Epithelial cell of prostate (primary cell): Measurements from ENCODE around the gene C1orf53.
"Not testable (repeated sequence)": the region's sequence is repeated elsewhere in the genome, so short reads cannot be mapped to it uniquely, and the experiment has no call there.

Source experiments
- DNase-seq: peaks from one replicate; pipeline ENCODE4 v3.0.0-alpha.2; 2011; ENCODE audit warnings: low read depth, low spot score
- H3K27ac ChIP-seq: fragments of 450-650 bp; 2 replicates; pipeline ENCODE4 v1.5.1; 2017; ENCODE audit warnings: mild to moderate bottlenecking

Gene C1orf53

DNA sequence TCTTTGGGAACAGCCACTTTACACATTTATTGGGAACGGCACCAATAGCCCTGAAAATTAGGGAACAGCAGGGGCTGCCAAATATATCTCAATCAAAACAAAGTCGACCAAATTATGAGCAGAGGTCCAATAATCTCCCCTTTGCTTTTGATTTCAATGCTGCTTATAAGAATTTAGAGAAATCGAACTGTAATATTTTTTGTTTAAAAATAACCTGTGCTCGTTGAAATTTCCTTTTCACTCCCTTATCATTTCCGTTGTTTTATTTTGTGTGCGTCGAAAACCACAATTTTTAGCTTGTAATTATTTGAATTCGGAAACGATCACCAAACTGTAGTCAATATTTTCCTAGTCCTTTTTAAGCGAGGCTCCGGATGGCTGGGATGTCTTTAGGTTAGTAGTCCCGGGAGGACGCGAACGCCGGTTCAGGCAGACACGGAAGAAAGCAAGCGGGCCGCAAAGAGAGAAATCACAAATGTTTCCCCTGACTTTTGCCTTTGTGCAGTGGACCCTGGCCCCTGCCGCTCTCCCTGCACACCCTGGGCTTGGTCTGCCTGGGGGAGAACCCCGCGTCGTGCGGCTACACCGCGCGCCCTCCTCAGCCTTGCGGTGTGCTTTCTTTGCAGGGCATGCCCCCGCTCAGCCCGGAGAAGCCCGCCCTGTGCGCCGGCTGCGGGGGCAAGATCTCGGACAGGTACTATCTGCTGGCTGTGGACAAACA, 17.1 kb downstream of the C1orf53 start:
- DNase-seq = no peak
- no peak overlapping the region for H3K27ac ChIP-seq

DNA sequence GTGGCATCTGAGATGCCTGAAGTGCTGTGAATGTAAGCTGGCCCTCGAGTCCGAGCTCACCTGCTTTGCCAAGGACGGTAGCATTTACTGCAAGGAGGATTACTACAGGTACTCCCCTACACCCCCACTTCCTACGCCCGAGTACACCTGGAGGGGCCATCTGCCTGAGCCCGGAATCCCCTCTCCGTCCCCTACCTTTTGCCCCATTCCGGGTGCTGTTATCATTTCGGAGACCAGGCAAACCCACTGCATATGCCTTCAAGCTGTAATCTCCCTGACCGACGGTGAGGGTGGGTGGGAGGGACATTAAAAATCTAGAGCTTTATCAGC, 17.6 kb downstream of the C1orf53 start:
- no peak for DNase-seq
- H3K27ac ChIP-seq = no peak overlapping the region

DNA sequence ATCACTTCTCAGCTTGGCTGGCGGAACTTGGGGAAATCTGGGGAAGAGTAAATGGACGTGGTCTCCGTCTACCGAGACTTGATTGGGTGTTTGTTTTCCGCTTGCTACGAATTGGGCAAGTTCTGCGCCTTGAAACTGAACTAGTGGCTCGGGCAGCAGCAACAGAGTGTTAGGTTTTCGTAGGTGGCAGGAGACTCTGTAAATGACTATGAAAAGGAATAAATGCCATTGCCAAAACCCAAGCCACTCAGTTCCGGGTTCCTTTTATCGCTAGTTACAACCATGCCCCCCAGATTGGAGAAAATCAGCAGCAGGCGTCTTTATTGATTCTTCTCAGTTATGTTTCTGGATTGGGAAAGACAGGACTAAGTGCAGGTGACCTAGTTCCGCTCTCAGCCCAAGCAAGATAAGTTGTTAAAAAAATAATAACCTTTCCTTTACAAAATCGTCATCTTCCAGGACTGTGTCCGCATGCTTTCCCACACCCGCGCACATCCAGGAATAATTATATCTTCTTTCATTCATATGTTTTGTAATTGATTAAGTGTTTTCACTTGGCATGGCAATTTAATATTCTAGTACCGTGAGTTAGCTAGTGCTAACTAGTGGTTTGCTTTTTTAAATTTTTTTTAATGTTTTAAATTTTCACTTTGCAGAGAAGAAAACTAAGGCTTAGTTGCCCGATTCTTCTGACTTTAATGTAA, 18.1 kb downstream of the C1orf53 start:
- DNase-seq = no peak
- no peak overlapping the region for H3K27ac ChIP-seq

DNA sequence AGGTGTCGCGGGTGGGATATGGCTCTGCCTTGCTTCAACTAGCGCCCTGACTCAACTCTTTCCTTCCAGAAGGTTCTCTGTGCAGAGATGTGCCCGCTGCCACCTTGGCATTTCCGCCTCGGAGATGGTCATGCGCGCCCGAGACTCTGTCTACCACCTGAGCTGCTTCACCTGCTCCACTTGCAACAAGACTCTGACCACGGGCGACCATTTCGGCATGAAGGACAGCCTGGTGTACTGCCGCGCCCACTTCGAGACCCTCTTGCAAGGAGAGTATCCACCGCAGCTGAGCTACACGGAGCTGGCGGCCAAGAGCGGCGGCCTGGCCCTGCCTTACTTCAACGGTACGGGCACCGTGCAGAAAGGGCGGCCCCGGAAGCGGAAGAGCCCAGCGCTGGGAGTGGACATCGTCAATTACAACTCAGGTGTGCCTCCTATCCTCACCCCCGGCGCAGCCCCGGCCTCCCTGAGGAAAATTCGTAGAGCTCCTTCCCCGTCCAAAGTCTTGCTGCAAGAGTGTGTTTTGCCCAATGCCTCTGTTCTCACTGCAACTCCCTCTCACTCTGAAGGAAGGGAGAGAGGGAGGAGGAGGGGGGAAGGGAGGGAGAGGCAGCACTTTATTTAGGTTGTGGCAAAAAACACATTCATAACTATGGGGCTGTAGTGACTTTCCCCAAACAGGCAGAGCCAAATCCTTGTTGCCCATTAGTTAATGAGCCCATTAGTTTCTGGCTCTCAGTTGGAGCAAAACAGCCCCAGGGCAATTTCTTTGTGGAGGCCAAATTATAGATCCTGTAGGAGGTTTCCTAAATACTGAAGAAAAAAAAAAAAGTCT, 19.0 kb downstream of the C1orf53 start:
- H3K27ac ChIP-seq = no peak overlapping the region
- DNase-seq = no peak

DNA sequence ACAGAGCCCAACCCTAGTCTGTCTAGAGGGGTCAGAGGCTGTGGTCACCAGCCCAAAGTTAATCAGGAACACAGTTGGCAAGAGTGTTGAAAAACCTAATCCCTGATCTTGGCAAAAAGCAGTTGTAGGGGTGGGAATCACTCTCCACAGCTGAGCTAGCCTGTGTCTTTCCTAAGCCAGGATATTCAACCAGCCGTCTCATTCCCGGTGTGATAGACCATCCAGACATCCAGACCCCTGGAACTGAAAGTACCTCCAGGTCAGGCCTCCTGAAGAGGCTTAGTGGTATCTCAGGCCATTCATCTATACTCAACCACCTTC, 19.6 kb downstream of the C1orf53 start:
- no peak overlapping the region for H3K27ac ChIP-seq
- DNase-seq = no peak

DNA sequence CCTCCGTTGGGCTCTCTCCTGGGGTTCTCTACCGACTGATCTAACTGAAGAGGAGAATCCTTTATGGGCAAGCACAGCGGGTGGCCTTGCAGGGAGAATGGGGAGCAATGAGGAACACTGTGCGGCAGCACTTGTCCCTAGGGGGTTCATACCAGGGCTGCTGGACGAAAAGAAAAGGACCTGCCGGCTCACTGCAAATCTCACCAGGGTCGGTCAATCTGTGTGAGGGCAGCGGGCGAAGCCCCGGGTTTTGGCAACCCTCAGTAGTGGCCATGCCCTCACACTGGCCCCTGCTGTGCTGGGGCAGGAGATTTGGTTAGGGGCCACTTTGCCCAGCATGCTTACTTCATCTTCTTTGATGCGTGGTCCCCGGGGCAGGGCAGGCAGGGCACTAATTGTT, 20.6 kb downstream of the C1orf53 start:
- no peak overlapping the region for H3K27ac ChIP-seq
- no peak for DNase-seq

DNA sequence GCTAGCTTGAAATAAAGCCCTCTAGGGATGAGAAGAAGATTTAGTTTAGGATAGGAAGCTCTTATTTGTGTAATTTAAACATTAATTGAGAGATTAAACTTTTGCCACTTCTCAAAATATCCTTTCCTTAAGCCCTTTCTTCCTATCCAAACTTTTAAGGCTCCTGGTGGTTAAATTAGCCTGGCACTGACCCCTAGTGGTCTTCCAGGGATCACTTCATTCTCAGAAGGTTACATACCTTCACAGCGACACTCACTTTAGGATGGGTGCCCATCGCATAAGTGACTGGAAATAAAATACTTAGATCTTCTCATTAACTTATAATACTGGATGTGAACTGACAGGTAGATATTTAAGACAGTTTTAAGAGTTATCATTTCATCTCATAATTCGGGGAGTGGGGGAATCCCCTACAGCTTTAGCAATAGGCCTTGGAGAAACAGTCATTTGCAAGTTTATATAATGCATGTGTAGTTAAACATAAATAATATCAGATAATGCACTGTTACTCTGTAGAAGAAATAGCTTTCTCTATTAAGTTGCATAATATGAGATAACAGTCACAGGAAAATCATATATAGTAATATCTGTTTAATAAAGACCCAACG, 22.2 kb downstream of the C1orf53 start:
- no peak overlapping the region for H3K27ac ChIP-seq
- DNase-seq = no peak

DNA sequence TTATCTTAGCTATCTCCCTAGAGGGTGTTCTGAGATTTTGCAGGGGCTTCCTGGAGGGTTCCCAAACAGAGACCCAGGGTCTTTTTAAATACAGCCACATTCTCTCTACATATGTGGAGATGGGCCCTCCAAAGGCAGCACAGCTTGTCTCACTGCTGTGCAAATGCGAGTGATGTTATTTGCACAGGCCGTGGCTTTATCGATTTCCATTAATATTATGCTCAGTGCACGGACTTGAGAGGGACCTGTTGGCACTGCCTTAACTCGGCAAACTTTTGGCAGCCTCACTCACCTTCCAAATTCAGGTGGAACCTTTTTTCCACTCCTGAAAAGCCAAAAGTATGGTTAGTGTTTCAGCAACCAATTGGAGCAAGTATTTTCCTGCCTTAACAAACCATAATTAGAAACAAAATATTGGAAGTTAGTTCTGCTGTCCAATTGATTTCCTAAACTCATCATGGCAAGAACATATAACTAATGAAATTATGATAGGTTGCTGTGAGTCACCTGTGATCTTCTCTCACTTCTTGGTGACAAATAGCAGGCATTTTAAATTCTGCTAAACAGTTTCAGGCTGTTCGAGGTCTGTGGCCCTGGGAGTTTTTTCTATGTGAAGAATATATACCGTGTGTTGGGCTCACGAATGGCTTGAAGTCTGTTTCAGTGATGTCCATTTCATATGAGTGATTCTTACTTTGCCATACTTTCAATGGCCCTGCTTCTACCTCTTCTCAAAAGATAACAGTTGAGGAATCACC, 25.7 kb downstream of the C1orf53 start:
- no peak for DNase-seq
- H3K27ac ChIP-seq = no peak overlapping the region

DNA sequence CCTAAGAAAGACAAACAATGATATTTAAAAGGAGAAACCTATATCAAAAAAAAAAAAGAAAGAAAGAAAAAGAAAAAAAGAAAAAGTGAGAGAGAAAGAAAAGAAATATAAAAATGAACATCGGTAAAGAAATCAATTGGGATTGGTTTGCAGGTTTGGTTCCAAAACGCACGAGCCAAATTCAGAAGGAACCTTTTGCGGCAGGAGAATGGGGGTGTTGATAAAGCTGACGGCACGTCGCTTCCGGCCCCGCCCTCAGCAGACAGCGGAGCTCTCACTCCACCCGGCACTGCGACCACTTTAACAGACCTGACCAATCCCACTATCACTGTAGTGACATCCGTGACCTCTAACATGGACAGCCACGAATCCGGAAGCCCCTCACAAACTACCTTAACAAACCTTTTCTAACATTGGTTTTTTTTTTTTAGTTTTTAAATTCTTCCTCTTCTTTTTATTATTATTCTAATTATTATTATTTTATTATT, 26.5 kb downstream of the C1orf53 start:
- no peak for DNase-seq
- no peak overlapping the region for H3K27ac ChIP-seq

DNA sequence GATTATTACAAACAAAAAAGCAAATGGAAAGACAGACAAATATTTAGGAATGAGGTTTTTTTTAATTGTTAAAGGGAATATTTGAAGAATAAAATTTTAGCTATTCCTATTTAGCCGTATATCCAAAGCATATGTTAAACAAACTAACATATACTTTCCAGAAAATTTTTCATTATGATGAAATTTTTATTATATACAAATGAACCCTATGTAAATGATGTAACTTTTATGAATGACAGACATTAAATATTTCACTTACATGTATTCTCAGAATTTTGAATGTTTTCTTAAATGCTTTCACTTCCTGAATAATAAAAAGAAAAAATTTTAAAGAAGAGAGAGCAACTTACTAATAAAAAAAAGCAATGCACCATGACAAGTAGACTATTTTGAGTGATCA, 30.6 kb downstream of the C1orf53 start:
- H3K27ac ChIP-seq = no peak overlapping the region
- DNase-seq = no peak

DNA sequence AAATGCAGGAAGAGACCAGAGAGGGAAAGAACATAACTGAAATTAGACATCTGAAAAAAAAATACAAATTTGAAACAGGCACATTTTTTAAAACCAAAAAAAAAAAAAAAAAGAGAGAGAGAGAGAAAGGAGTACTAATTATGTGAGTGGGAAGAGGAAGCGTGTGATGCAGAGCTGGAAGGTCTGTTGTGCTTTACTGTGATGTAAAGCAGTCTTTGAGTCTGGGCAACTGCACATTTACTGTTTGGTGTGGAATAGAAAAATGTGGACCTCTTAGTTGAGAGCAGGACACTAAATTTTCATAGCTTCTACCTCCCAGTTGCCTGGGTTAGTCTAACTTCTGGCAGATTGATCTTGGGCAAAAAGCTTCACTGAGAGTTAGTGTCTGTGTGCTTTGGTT, 31.2 kb downstream of the C1orf53 start:
- DNase-seq = no peak
- no peak overlapping the region for H3K27ac ChIP-seq

DNA sequence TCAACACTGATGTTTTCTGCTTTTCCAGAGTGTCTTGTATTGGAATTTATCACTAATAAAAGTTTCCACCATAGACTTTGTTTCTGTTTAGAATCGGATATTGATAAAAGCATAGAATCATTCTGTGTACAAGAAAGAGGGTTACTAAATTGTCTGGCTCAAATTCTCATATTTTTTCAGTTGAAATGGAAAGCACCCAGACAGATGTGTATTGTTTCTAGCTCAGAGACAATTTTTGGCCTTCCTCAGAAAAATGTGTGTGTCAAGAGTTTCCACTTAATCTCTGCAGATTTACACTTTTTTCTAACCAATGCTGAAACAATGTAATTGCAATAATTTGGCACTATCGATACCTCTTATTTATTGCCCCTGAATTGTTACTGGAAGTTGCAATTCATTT, 35.0 kb downstream of the C1orf53 start:
- H3K27ac ChIP-seq = no peak overlapping the region
- no peak for DNase-seq

DNA sequence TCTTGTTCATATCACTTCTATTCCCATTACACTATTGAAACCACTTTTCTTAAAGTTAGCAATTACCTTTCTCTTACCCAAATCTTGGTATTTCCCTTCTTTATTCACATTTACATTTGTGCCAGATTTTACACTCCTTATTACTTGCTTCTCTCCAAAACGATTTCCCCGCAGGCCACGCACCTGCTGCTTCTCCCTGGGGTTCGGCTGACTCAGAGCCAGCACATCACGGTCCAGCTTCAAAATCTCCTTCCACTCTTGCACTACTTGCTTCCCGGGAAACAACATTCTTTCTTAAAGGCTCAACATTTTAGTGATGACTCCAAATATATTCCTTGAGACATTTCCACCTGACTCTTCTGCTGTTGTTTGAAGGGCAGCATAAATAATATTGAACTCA, 35.5 kb downstream of the C1orf53 start:
- DNase-seq = no peak
- H3K27ac ChIP-seq = no peak overlapping the region

DNA sequence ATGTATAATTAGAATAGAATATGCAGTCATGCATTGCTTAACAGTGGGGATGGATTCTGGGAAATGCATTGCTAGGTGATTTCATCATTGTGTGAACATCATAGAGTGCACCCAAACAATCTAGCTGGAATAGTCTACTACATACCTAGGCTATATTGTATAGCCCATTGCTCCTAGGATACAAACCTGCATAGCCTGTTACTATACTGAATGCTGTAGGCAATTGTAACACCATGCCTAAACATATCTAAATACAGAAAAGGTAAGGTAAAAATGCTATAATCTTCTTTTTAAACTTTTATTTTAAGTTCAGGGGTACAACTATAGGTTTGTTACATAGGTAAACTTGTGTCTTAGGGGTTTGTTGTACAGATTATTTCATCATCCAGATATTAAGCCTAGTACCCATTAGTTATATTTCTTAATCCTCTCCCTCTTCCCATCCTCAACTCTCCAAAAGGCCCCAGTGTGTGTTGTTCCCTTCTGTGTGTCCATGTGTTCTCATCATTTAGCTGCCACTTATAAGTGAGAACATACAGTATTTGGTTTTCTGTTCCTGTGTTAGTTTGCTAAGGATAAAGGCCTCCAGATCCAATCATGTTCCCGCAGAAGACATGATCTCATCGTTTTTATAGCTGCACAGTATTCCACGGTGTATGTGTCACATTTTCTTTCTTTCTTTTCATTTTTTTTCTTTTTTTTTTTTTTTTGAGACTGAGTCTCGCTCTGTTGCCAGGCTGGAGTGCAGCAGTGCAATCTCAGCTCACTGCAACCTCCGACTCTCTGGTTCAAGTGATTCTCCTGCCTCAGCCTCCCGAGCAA, 36.9 kb downstream of the C1orf53 start:
- peak overlapping the region; percentile 19 for H3K27ac ChIP-seq
- DNase-seq = not testable (repeated sequence)

DNA sequence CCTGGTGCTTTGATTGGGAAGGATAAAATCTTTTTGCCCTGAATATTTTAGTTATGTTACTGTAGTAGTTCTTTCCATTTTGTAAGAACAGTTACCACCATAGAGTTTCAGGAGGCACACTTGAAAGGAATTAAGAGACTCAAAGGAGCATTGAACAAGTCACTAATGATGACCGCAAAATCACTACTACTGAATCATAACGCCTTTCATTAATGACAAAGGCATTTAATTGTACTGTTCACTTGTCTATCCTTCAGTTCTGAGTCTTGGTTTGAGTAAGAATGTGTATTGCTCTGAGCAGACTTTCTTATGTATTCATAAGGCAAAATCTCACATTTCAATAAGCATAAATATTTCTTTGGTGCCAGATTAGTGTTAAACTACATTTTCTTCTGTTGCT, 39.6 kb downstream of the C1orf53 start:
- H3K27ac ChIP-seq = no peak overlapping the region
- DNase-seq = no peak

DNA sequence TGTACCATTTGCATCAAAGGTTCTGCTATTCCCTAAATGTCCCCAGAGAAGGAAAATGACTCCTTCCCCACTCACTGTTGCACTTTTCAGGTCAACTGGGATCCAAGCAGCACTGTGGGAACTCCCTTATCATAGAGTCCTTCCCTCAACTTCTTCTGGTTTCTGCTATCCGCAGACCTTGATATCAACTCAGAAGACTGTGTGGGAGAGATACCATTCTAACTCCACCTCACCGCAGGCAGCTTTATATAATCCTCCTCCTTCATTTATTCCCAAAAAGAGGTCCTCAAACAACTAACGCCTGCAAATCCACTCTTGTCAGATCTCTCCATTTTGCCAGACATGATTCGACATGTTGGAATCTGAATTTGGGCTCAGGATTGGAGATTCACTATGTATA, 42.1 kb downstream of the C1orf53 start:
- DNase-seq = no peak
- H3K27ac ChIP-seq = no peak overlapping the region

DNA sequence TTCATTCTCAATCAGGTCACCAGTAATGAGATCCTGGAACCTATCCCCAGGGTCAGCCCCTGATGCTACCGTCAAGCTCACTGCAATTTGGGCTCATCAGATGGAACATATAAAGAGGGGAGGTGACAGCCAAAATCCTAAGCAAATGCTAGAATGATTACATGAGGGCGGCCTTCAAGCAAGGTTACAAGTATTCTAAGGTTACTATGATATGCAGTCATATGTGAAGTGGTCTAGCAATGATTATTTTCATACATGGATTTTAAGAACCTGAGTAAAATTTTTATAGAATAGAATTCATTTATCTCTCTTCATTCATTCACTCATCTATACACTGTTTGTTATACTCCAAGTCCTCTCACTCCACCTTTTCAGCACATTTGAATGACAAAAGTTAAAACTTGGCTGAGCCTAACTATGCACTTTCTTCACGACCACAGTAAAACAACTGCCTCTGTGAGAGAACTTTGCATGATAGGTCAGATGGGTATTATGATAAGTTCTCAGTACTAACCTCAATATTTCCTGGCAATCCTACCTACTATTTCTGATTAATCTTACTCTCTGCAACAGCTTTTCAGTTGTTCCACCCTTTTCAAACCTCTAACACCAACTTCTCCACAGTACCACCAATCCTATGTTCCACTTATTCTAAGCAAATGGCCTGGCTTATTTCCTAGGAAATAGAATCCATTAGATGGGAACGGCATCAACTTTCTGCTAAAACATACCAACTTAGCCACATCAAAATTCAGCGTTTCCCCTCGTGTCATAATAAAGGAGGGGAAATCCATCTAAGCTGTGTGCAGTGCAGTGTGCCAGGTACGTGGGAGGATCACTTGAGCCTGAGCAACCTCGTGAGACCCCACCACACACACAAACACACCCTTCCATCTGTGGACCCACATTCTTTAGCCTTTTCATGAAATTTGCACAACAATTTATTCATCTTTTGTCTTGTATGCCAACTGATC, 46.8 kb downstream of the C1orf53 start:
- no peak for DNase-seq
- no peak overlapping the region for H3K27ac ChIP-seq

DNA sequence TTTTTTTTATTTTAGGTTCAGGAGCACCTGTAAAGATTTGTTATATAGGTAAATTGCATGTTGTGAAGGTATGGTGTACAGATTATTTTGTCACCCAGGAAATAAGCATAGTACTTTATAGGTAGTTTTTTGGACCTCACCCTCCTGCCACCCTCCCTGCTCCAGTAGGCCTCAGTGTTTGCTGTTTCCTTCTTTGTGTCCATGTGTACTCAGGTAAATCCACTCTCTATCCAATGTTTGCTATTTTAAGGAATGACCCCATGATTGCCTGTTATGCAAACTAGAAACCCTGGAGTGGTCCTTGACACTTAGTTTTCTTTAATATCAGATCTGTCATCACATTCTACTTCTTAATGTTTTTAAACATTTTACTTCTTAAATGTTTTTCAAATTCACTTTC, 48.7 kb downstream of the C1orf53 start:
- H3K27ac ChIP-seq = no peak overlapping the region
- no peak for DNase-seq
